Measurements from ENCODE around the gene TPO. TPM values are rescaled to one million over a fixed set of nuclear protein-coding genes. Genes with fewer than 3 reads are reported as not detected.

The TPO gene
- under 0.01 TPM in 1 of 2 replicates, not detected in the other for total RNA-seq

DNA sequence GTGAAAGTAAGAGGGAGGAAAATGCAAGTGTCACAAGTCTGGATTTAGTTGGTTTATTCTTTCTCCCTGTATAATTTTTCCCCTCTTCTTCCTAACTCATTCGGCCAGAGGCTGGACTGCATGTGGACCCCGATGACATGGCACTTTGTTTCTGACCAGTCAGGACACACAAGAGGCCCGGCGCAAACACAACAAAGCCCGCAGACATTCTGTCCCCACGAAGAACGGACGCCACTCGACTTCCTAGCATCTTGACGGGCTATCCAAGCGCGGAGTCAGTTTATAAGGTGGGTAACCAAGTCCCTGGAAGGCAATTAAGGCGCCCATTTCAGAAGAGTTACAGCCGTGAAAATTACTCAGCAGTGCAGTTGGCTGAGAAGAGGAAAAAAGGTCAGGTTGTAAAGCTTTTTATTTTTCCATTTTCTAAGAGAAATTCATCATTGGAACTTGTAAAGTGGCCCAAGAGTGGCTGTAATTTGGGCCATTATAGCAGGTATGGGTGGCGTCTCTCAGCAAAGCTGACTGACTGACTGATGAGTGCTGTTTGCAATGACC lies at the start of gene TPO:
TPO (plus strand) TSS at position 308 of the 555 bp plus-strand sequence. CDS start 946 bp downstream, outside the sequence.

